Trophoblast cell (in vitro differentiated cells and primary cell): ENCODE data around the gene PCDHB9. TPM values are rescaled to one million over a fixed set of nuclear protein-coding genes. Genes with fewer than 3 reads are reported as not detected.
A peak's percentile ranks its signal among the peaks of the same experiment; 100 is the strongest.
"Not testable (repeated sequence)": the region's sequence is repeated elsewhere in the genome, so short reads cannot be mapped to it uniquely, and the experiment has no call there.

Source experiments
- DNase-seq, 2 donors: peaks; one replicate each; pipeline ENCODE4 v3.0.0-alpha.2; 2016
- H2AFZ ChIP-seq: 2 replicates; pipeline ENCODE4 v1.6.1; 2013; ENCODE audit warnings: low read length, moderate library complexity, mild to moderate bottlenecking; ENCODE audit not compliant: insufficient read depth, poor library complexity
- H2AK5ac ChIP-seq: 2 replicates; pipeline ENCODE4 v1.6.1; 2013; ENCODE audit warnings: mild to moderate bottlenecking, low read length
- H2BK120ac ChIP-seq: 2 replicates; pipeline ENCODE4 v1.6.1; 2013; ENCODE audit warnings: low read length, mild to moderate bottlenecking, moderate library complexity; ENCODE audit not compliant: insufficient read depth, poor library complexity
- H2BK12ac ChIP-seq: 2 replicates; pipeline ENCODE4 v1.6.1; 2013; ENCODE audit warnings: mild to moderate bottlenecking, low read length, moderate library complexity
- H2BK5ac ChIP-seq: 2 replicates; pipeline ENCODE4 v1.6.1; 2013; ENCODE audit warnings: low read length, low read depth, moderate library complexity, mild to moderate bottlenecking; ENCODE audit not compliant: poor library complexity
- H3K14ac ChIP-seq: 2 replicates; pipeline ENCODE4 v1.6.1; 2013; ENCODE audit warnings: mild to moderate bottlenecking, low read length
- H3K18ac ChIP-seq: 2 replicates; pipeline ENCODE4 v1.6.1; 2013; ENCODE audit warnings: mild to moderate bottlenecking, low read length
- H3K23ac ChIP-seq: 2 replicates; pipeline ENCODE4 v1.6.1; 2013; ENCODE audit warnings: low read length
- H3K27ac ChIP-seq: 2 replicates; pipeline ENCODE4 v1.5.1; 2013; ENCODE audit warnings: low read depth, mild to moderate bottlenecking, inconsistent platforms, low read length, moderate library complexity
- H3K27me3 ChIP-seq: 2 replicates; pipeline ENCODE4 v1.6.1; 2013; ENCODE audit warnings: inconsistent platforms, mild to moderate bottlenecking, low read length, moderate library complexity; ENCODE audit not compliant: insufficient read depth
- H3K36me3 ChIP-seq, 2 experiments: 1 replicate in 1 of 2; 2 replicates in 1 of 2; pipeline ENCODE4 v1.6.1; 2013; ENCODE audit warnings: low read length in 2 of 2, mild to moderate bottlenecking in 2 of 2, moderate library complexity in 1 of 2; ENCODE audit not compliant: insufficient read depth in 2 of 2, control insufficient read depth in 1 of 2
- H3K4ac ChIP-seq: 2 replicates; pipeline ENCODE4 v1.6.1; 2013; ENCODE audit warnings: low read depth, mild to moderate bottlenecking, low read length, moderate library complexity
- H3K4me1 ChIP-seq, 2 experiments: 1 replicate in 1 of 2; 2 replicates in 1 of 2; pipeline ENCODE4 v1.6.1; 2013; ENCODE audit warnings: low read length in 2 of 2, mild to moderate bottlenecking in 2 of 2, moderate library complexity in 1 of 2; ENCODE audit not compliant: insufficient read depth in 2 of 2, control insufficient read depth in 1 of 2
- H3K4me2 ChIP-seq: 2 replicates; pipeline ENCODE4 v1.6.1; 2013; ENCODE audit warnings: inconsistent platforms, mild to moderate bottlenecking, low read length, moderate library complexity
- H3K4me3 ChIP-seq: 2 replicates; pipeline ENCODE4 v1.5.1; 2013; ENCODE audit warnings: mild to moderate bottlenecking, low read depth, low read length, inconsistent platforms
- H3K79me1 ChIP-seq: one replicate; pipeline ENCODE4 v1.6.1; 2013; ENCODE audit warnings: low read length
- H3K79me2 ChIP-seq: 2 replicates; pipeline ENCODE4 v1.6.1; 2013; ENCODE audit warnings: low read length, mild to moderate bottlenecking; ENCODE audit not compliant: control insufficient read depth, insufficient read depth, poor library complexity
- H3K9ac ChIP-seq: 2 replicates; pipeline ENCODE4 v1.6.1; 2013; ENCODE audit warnings: mild to moderate bottlenecking, low read length
- H3K9me3 ChIP-seq: 2 replicates; pipeline ENCODE4 v1.6.1; 2013; ENCODE audit warnings: low read depth, mild to moderate bottlenecking, control low read depth, inconsistent platforms, low read length; ENCODE audit not compliant: insufficient read depth
- H4K12ac ChIP-seq: 2 replicates; pipeline ENCODE4 v1.6.1; 2013; ENCODE audit warnings: low read depth, mild to moderate bottlenecking, low read length, moderate library complexity
- H4K8ac ChIP-seq: 2 replicates; pipeline ENCODE4 v1.6.1; 2013; ENCODE audit warnings: low read depth, mild to moderate bottlenecking, low read length, moderate library complexity
- H4K91ac ChIP-seq: one replicate; pipeline ENCODE4 v1.6.1; 2013; ENCODE audit warnings: low read depth, mild to moderate bottlenecking, low read length, moderate library complexity
- WGBS: extraction: QIAGEN DNeasy Blood & Tissue Kit; methylation state at CpG from one replicate; pipeline ENCODE4 v1.1.7; 2013; ENCODE audit warnings: missing lambda C conversion rate; ENCODE audit not compliant: insufficient read length, insufficient coverage; ENCODE audit errors: extremely low coverage; 5-methylcytosine and 5-hydroxymethylcytosine counted together
- polyA plus RNA-seq: library from polyadenylated mRNA; stranded (reverse); fragments of 200-250 nt; gene quantifications from 2 replicates; pipeline ENCODE4 v1.2.3, GENCODE V29; 2013

The PCDHB9 gene
- 5.1 and 6.2 TPM in 2 replicates for polyA plus RNA-seq

- H3K4me2 ChIP-seq, result peak within 1 kb of the TSS; percentile 39
- no peak within 1 kb of the TSS for H3K18ac ChIP-seq
- H3K4ac ChIP-seq, result no peak within 1 kb of the TSS
- H3K27ac ChIP-seq, result no peak within 1 kb of the TSS
- H2BK120ac ChIP-seq, result no peak within 1 kb of the TSS
- no peak within 1 kb of the TSS for H3K4me3 ChIP-seq
- no peaks in the 10 kb centered on the region for H3K27me3 ChIP-seq
- H2BK12ac ChIP-seq, result no peak within 1 kb of the TSS
- no peaks in the 10 kb centered on the region for H3K36me3 ChIP-seq
- H3K4me1 ChIP-seq, result no peaks in the 10 kb centered on the region
- H3K9me3 ChIP-seq, result peaks cover 2% of the 10 kb centered on the region
- H4K91ac ChIP-seq, result no peak within 1 kb of the TSS
- H4K8ac ChIP-seq, result peak within 1 kb of the TSS; percentile 36
- H3K79me1 ChIP-seq, result no peaks in the 10 kb centered on the region
- H3K23ac ChIP-seq, result no peak within 1 kb of the TSS
- no peak within 1 kb of the TSS for H3K14ac ChIP-seq
- no peak within 1 kb of the TSS for H2AK5ac ChIP-seq
- no peak for DNase-seq
- H3K79me2 ChIP-seq, result no peaks in the 10 kb centered on the region
- H3K9ac ChIP-seq, result no peak within 1 kb of the TSS
- peak within 1 kb of the TSS; percentile 36 for H4K12ac ChIP-seq
- no peak within 1 kb of the TSS for H2BK5ac ChIP-seq
- WGBS, result no CpG with 5 or more reads among the region's 9 CpGs
- no peak within 1 kb of the TSS for H2AFZ ChIP-seq
Observed at GRCh38 chr5:141186897-141187512, at the start of gene PCDHB9. Gene PCDHB9, plus strand, starts transcription at chr5:141187161. Its CDS starts 158 bp downstream, at chr5:141187319.

GRCh38 chr5:141137346-141137745 lies 49.6 kb upstream of the PCDHB9 start:
- not testable (repeated sequence) for DNase-seq, H3K18ac ChIP-seq, H3K27ac ChIP-seq, H4K91ac ChIP-seq, H3K9ac ChIP-seq, H3K4me2 ChIP-seq, H3K23ac ChIP-seq, H2BK5ac ChIP-seq, H2BK120ac ChIP-seq, H3K4ac ChIP-seq, H2AFZ ChIP-seq, H3K36me3 ChIP-seq, H3K27me3 ChIP-seq, H2AK5ac ChIP-seq, H4K8ac ChIP-seq, H3K4me3 ChIP-seq, H3K14ac ChIP-seq, H2BK12ac ChIP-seq, H3K9me3 ChIP-seq, H3K4me1 ChIP-seq, H3K79me2 ChIP-seq, H4K12ac ChIP-seq, H3K79me1 ChIP-seq
- no CpG with 5 or more reads among the region's 34 CpGs for WGBS

- Histone ChIP-seq H3K27me3 (no peaks in the 10 kb centered on the region), H3K27ac (no peak within 1 kb of the TSS), H3K9ac (no peak within 1 kb of the TSS), H2AK5ac (no peak within 1 kb of the TSS), H3K23ac (no peak within 1 kb of the TSS), H3K14ac (no peak within 1 kb of the TSS), H3K4ac (no peak within 1 kb of the TSS), H3K79me1 (no peaks in the 10 kb centered on the region), H2AFZ (no peak within 1 kb of the TSS), H4K91ac (no peak within 1 kb of the TSS), H3K18ac (no peak within 1 kb of the TSS), H3K9me3 (peaks cover 2% of the 10 kb centered on the region), H2BK5ac (no peak within 1 kb of the TSS), H3K4me2 (no peak within 1 kb of the TSS), H3K79me2 (no peaks in the 10 kb centered on the region), H4K8ac (no peak within 1 kb of the TSS), H3K36me3 (no peaks in the 10 kb centered on the region), H3K4me1 (no peaks in the 10 kb centered on the region), H3K4me3 (no peak within 1 kb of the TSS), H2BK120ac (no peak within 1 kb of the TSS), H4K12ac (no peak within 1 kb of the TSS), H2BK12ac (no peak within 1 kb of the TSS)
- no CpG with 5 or more reads among the region's 18 CpGs for WGBS
- DNase-seq, result no peak
Observed at GRCh38 chr5:141149812-141150211, 37.1 kb upstream of the PCDHB9 start, which contains the start of gene PCDHB6. Gene PCDHB6, plus strand, starts transcription at chr5:141150057. Its CDS starts 201 bp downstream, at chr5:141150258.

- H2AFZ ChIP-seq, result no peak overlapping the region
- no peak overlapping the region for H4K91ac ChIP-seq
- no peak overlapping the region for H2AK5ac ChIP-seq
- no peak overlapping the region for H4K12ac ChIP-seq
- DNase-seq, result no peak
- no peak overlapping the region for H3K14ac ChIP-seq
- no peak overlapping the region for H2BK5ac ChIP-seq
- peaks cover 2% of the 10 kb centered on the region for H3K9me3 ChIP-seq
- H2BK12ac ChIP-seq, result no peak overlapping the region
- no peaks in the 10 kb centered on the region for H3K27me3 ChIP-seq
- H4K8ac ChIP-seq, result no peak overlapping the region
- H3K36me3 ChIP-seq, result no peaks in the 10 kb centered on the region
- no peaks in the 10 kb centered on the region for H3K4me1 ChIP-seq
- no peaks in the 10 kb centered on the region for H3K79me2 ChIP-seq
- no peak overlapping the region for H3K18ac ChIP-seq
- H3K27ac ChIP-seq, result no peak overlapping the region
- H3K23ac ChIP-seq, result no peak overlapping the region
- H3K4ac ChIP-seq, result no peak overlapping the region
- no peak overlapping the region for H3K4me2 ChIP-seq
- H3K4me3 ChIP-seq, result no peak overlapping the region
- H3K79me1 ChIP-seq, result no peaks in the 10 kb centered on the region
- WGBS, result no CpG with 5 or more reads among the region's 33 CpGs
- no peak overlapping the region for H3K9ac ChIP-seq
- H2BK120ac ChIP-seq, result no peak overlapping the region
Observed at GRCh38 chr5:141150224-141150992, 36.6 kb upstream of the PCDHB9 start.
